ENCODE data around the gene SERGEF.

The SERGEF gene

DNA sequence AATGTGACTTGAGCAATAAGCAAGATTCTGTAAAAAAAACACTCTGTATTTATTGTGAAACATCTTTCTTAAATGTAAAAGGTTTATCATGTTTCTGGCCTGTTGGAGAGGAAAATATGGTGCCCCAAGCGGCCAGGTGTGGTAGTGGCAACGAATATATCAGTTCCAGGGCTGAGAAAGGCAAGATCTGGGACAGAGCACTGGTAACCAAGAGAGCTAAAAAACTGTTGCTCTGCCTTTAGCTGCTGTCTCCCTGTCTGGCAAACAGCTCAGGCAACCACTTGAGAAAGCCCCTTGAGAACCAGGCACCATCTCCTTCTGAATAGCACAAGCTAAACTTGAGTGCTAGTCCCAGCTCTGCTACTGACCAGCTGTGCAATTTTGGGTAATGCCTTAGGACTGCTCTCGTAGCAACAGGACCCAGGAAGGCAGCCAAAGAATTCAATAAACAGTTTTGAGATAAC, 148.3 kb downstream of the SERGEF start:
- DNase-seq (ENCODE audit: low spot score) (no peak), FAIRE-seq (no peak)

GRCh38 chr11:17861036-17861755, 151.7 kb downstream of the SERGEF start:
- DNase-seq (ENCODE audit: low spot score) (no peak), FAIRE-seq (no peak)

DNA sequence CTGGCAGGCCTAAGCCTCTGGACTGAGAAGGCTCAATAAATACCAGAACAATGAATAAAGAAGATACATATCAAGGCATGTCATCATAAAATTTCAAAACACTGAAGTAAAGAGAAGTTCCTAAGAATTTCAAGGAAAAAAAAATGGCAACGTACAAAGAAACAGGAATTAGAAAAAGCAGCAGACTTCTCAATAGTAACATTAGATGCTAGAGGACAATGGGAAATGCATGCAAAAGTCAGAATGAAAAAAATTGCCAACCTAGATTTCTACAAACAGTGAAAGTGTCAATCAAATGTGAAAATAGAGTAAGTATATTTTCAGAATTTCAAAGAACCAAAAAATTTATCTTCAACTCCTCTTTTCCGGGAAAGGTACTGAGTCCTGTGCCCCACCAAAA, 153.3 kb downstream of the SERGEF start:
- DNase-seq (ENCODE audit: low spot score), result no peak
- FAIRE-seq, result no peak

DNA sequence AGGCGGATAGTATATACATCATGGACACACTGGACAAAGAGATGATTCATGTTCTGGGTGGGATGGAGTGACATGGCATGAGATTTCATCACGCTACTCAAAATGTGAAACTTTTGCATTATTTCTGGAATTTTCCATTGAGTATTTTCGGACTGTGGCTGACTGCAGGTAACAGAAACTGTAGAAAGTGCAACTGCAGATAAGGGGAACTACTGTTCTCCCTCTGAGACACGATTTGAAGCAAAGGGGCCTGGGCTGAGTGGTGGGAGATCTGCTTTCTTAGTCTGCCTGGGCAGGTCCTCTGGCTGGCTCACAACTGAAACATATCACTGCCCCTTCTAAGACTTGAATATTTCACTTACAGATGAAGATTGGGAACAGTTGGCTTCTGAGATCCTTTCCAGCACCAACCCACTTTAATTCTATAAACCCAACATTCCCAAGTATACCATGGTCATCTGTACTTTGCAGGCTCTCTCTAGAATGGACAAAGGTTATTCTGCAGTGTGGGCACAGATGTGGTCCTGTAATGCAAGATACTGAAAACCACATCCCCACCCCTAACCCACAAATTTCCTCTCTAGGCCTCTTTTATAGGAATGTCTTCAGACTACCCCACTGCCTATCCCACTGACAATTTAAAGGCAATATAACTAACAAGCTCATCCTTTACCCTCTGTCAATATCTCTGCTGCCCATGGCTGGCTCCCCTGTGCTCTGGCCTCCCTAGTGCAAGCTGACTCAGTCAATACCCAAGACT, 157.1 kb downstream of the SERGEF start:
- FAIRE-seq (no peak), DNase-seq (ENCODE audit: low spot score) (no peak)

GRCh38 chr11:17853280-17853679, 159.6 kb downstream of the SERGEF start:
- DNase-seq (ENCODE audit: low spot score), result no peak
- no peak for FAIRE-seq

GRCh38 chr11:17852246-17852645, 160.6 kb downstream of the SERGEF start:
- FAIRE-seq (no peak), DNase-seq (ENCODE audit: low spot score) (no peak)

DNA sequence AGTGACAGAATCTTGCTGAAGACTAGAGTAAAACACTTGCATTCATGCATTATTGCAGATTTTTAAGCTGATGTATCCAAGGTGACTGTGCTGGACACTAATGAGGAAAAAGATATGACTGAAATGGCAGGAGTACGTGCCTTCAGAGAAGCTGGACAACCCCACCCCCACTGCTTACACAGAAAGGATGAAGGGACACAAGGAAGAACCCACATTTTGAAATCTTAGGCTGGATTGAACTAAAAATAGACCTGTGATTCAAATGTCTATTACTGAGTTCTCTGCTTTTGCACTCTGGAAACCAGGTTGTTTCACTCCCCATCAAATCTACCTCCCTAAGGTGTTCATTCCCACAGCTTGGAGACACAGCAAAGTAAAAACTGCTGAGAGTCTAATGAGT, 161.2 kb downstream of the SERGEF start:
- FAIRE-seq (no peak), DNase-seq (ENCODE audit: low spot score) (no peak)

DNA sequence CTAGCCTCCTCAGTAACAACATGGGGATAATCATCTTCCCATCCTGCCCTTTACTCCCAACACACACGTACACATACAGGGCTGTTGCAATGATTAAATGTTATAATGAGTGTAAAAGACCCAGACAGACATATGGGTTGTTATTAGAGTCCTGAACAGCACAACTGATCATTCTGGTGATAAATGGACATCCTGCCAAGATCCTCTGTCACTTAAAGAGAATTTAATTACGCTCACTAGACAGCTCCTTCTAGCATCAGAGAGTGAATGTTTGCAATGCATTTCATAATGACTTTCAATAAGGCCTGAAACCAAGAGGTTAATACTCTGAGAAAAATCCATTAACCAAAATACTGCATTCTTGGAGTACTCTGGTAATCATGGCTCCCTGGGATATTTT, 162.5 kb downstream of the SERGEF start:
- FAIRE-seq, result no peak
- no peak for DNase-seq (ENCODE audit: low spot score)

DNA sequence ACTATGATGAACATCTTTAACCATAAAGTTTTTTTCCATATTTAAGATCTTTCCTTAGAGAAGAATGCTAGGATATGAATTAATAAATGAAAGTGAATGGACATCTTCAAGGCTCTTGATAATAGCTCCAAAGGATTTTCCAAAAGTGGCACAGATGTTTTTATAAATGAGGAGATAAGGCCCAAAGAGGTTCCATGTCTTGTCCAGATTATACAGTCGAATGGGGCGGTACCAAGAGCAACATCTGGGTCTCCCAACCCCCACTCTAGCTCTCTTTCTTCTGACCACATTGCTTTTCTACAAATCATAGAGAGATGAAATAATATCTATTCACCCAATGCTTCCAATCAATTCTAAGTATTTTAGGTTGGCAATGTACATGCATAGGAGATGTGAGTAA, 164.1 kb downstream of the SERGEF start:
- no peak for FAIRE-seq

DNA sequence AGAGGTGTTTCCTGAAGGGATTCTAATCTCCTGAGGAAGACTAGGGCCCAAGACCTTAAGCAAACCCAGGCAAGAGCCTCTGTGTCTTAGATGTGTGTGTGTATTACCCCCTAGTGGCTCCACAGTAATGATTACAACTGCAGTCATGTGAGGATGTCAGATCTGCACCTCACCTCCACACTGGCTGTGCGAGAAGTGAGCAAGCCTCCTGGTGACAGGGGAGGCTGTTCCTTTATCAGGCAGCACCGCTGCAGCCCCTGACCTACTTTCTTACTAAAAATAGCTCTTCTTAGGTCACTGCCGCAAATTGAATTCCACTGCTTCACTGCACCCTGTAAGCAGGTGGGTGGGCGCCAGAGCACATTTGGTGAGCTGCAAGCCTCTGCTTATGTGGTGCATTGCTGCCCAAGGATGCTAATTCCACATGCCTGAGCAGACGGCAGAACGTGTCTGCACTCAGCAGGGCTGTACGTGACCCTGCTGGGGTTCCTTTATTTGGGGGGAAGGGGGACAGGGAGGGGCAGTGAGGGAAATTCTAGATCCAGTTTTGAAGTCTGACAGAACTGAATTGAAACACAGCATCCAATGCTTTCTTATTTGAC, 165.9 kb downstream of the SERGEF start:
- DNase-seq (ENCODE audit: low spot score), result no peak
- FAIRE-seq, result no peak

More for the DNA sequence above, 164.1 kb downstream of the SERGEF start:
- no peak for DNase-seq (ENCODE audit: low spot score)

DNA sequence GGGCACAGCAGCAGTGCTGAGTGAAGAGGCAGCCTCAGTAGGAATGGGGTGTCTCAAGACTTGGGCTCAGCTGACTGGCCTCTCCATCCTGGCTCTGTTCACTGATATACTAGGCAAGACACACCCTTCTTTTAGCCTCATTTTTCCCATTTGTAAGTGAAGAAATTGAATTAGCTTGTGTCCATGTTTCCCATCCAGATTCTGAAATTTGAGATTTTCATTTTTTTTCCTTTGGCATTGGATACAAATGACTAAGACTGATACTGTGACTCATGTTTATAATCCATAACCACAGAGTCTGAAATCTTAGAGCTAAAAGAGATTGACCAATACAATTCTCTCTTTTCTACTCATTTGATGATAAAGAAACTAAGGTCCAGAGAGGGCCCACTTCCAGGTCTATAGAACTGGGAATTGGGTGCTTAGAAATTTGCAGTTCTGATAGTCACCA, 167.4 kb downstream of the SERGEF start:
- FAIRE-seq, result no peak
- DNase-seq (ENCODE audit: low spot score), result no peak

GRCh38 chr11:17840101-17840548, 172.7 kb downstream of the SERGEF start:
- FAIRE-seq (no peak), DNase-seq (ENCODE audit: low spot score) (no peak)

- no peak for FAIRE-seq
- DNase-seq (ENCODE audit: low spot score), result no peak
These were observed 173.4 kb downstream of the SERGEF start for GRCh38 chr11:17839450-17839849.

DNA sequence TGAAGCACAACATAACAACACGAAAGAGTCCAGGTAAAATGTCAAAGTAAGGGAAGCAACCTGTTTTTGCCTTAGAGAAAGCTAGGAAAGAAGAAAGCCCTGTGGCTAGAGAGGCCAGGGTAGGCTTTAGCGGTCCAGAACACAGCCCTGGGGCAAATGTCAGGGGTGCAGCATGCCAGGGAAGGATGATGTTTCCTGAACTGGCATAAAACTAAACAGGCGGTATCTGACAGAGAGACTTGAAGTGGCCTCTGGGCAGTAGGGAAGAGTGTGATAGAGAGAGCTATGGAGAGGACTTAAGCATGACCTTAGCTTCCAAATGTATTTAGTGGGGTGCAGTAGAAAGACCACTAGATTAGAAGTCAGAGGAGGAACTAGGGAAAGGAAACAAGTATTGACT, 174.7 kb downstream of the SERGEF start:
- no peak for FAIRE-seq
- DNase-seq (ENCODE audit: low spot score), result no peak

DNA sequence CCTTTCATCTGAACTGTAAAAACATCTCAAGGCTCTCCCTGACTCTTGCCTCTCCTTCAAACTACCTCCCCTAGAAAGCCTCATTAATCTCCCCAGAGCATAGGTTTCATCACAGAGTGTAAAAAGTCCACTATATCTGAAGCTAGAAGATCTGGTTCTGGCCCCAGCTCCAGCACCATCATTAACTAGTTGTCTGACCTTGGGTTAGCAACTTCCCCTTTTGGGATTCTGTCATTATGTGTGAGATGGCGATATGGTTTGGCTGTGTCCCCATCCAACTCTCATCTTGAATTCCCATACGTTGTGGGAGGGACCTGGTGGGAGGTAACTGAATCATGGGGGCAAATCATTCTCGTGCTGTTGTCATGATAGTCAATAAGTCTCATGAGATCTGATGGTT, 181.0 kb downstream of the SERGEF start:
- DNase-seq (ENCODE audit: low spot score) (no peak), FAIRE-seq (no peak)

DNA sequence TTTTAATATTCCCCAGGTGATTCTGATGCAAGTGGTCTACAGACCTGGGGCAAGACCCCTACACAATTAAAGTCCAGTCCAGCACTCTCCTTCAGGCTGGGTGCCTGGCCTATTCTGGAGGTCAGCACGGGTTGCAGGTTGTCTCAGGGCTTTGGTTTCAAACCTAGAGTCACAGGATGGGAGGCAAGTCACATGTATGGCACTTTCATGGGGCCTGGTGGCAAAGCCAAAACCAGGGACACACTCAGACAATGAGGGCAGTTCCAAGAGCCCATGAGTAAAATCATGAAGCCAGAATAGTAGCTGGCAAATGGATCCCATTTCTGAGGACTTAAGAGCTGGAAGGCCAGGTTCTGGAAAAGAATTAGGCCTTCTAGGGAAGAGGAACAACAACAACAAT, 181.6 kb downstream of the SERGEF start:
- no peak for DNase-seq (ENCODE audit: low spot score)
- no peak for FAIRE-seq

- FAIRE-seq, result no peak
- DNase-seq (ENCODE audit: low spot score), result no peak
These were observed 184.5 kb downstream of the SERGEF start for GRCh38 chr11:17828311-17828751.

DNA sequence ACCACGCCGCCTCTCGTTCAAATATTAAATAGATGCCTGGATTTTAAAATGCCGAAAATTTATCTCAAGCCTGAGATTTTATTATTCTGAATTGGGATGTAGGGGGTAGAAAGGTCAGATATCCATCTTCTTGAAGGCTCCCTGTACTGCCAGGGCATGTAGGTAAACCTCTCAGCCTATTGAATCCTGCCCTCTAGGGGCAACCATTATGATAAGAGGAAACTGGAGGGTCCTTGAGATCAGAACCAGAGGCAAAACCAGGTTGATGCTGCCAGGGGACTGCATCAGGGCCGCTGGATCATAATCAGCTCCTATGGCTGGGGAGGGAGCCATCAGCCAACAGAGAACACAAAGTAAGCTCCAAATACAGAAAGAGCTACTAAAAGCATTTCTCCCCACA, 185.8 kb downstream of the SERGEF start:
- FAIRE-seq (no peak), DNase-seq (ENCODE audit: low spot score) (no peak)

GRCh38 chr11:17822401-17822781, 190.5 kb downstream of the SERGEF start:
- FAIRE-seq (no peak), DNase-seq (ENCODE audit: low spot score) (no peak)

DNA sequence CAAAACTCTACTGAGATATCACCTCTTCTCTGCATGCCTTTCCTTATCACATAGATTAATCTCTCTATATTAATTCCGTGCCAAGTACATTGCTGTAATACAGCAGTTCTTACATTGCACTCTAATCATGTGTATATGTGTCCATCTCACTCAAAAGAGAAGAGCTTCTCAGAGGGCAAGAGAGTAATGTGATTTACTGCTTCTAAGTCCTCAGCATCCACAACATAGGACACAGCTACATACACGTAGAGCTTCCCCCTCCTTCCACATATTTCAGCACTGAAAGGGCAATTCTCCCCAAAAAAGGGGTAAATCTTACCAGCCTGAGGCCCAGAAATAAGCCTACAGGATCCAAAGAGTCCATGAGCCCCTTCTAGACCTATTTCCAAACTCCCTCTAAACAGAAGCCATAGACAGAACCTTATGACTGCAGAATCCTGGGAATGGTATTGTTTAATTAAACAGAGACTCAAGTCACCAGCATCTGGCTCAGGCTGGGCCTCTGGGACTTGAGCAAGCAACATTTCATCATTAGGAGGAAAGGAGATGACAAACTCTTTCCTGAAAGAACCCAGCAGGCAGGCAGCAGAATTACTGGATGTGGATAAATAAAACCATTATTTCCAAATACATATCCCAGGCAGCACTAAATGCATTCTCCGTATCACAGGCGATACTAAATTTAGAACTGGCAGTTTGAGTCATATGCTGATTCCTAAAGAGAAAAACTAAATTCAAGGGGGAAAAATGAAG, 191.0 kb downstream of the SERGEF start:
- FAIRE-seq (no peak), DNase-seq (ENCODE audit: low spot score) (no peak)

GRCh38 chr11:17816232-17816931, 196.5 kb downstream of the SERGEF start:
- FAIRE-seq, result no peak
- no peak for DNase-seq (ENCODE audit: low spot score)
